Astrocyte (in vitro differentiated cells and primary cell): ENCODE measurements around the gene AIRE. TPM values are rescaled to one million over a fixed set of nuclear protein-coding genes. Genes with fewer than 3 reads are reported as not detected.

Source experiments
- DNase-seq: peaks from one replicate; pipeline ENCODE4 v3.0.0-alpha.2; 2010; ENCODE audit warnings: low read depth
- FAIRE-seq: peaks from 2 replicates; lab custom pipeline; 2011; peaks lifted over from hg19 to GRCh38; lab: Jason Lieb, UNC
- H2AFZ ChIP-seq: 2 replicates; pipeline ENCODE4 v1.6.0; 2012; ENCODE audit warnings: low read depth, low read length, inconsistent platforms
- H3K27ac ChIP-seq: 2 replicates; pipeline ENCODE4 v1.5.1; 2011; ENCODE audit warnings: low read depth, low read length, inconsistent platforms
- H3K27me3 ChIP-seq: 2 replicates; pipeline ENCODE4 v1.6.0; 2011; ENCODE audit warnings: low read length, inconsistent platforms; ENCODE audit not compliant: insufficient read depth
- H3K36me3 ChIP-seq: 2 replicates; pipeline ENCODE4 v1.5.1; 2011; ENCODE audit warnings: low read length, inconsistent platforms; ENCODE audit not compliant: insufficient read depth
- H3K4me1 ChIP-seq: 2 replicates; pipeline ENCODE4 v1.5.1; 2011; ENCODE audit warnings: low read length, inconsistent platforms; ENCODE audit not compliant: insufficient read depth
- H3K4me2 ChIP-seq: 2 replicates; pipeline ENCODE4 v1.6.0; 2012; ENCODE audit warnings: low read length, inconsistent platforms
- H3K4me3 ChIP-seq: 2 replicates; pipeline ENCODE4 v1.5.1; 2011; ENCODE audit warnings: low read depth, mild to moderate bottlenecking, low read length, inconsistent platforms; ENCODE audit not compliant: insufficient read depth
- H3K79me2 ChIP-seq: 2 replicates; pipeline ENCODE4 v1.6.0; 2012; ENCODE audit warnings: mild to moderate bottlenecking, low read length, inconsistent platforms; ENCODE audit not compliant: insufficient read depth
- H3K9ac ChIP-seq: 2 replicates; pipeline ENCODE4 v1.6.0; 2012; ENCODE audit warnings: mild to moderate bottlenecking, low read length, inconsistent platforms
- H3K9me3 ChIP-seq: 2 replicates; pipeline ENCODE4 v1.5.1; 2012; ENCODE audit warnings: low read depth, mild to moderate bottlenecking, low read length, inconsistent platforms; ENCODE audit not compliant: insufficient read depth
- H4K20me1 ChIP-seq: 2 replicates; pipeline ENCODE4 v1.6.0; 2012; ENCODE audit warnings: low read length, inconsistent platforms; ENCODE audit not compliant: insufficient read depth
- H3K27ac Mint-ChIP-seq: one replicate; pipeline ENCODE4 v1.8.0; 2021; ENCODE audit warnings: mild to moderate bottlenecking, mixed read lengths; ENCODE audit not compliant: unreplicated experiment
- H3K27me3 Mint-ChIP-seq: one replicate; pipeline ENCODE4 v1.8.0; 2021; ENCODE audit warnings: low read depth, mixed read lengths; ENCODE audit not compliant: unreplicated experiment
- H3K36me3 Mint-ChIP-seq: one replicate; pipeline ENCODE4 v1.8.0; 2021; ENCODE audit warnings: low read depth, mixed read lengths; ENCODE audit not compliant: unreplicated experiment
- H3K4me1 Mint-ChIP-seq: one replicate; pipeline ENCODE4 v1.8.0; 2021; ENCODE audit warnings: low read depth, mixed read lengths; ENCODE audit not compliant: unreplicated experiment
- H3K4me3 Mint-ChIP-seq: one replicate; pipeline ENCODE4 v1.8.0; 2021; ENCODE audit warnings: mild to moderate bottlenecking, moderate library complexity, mixed read lengths; ENCODE audit not compliant: unreplicated experiment
- H3K9me3 Mint-ChIP-seq: one replicate; pipeline ENCODE4 v1.8.0; 2021; ENCODE audit warnings: mild to moderate bottlenecking, mixed read lengths; ENCODE audit not compliant: unreplicated experiment
- CTCF ChIP-seq: IDR thresholded peaks from 2 replicates; pipeline ENCODE4 v1.5.1; 2011; ENCODE audit warnings: low read depth, mild to moderate bottlenecking, inconsistent platforms, low read length, moderate library complexity; ENCODE audit not compliant: insufficient read depth
- EZH2 ChIP-seq: IDR thresholded peaks from 2 replicates; pipeline ENCODE4 v1.6.1; 2012; ENCODE audit warnings: mild to moderate bottlenecking, low read length, inconsistent platforms; ENCODE audit not compliant: insufficient read depth
- total RNA-seq: library from RNA; stranded (reverse); gene quantifications from 2 replicates; pipeline ENCODE4 v1.2.1, GENCODE V29; 2021

Gene AIRE
- total RNA-seq, 1 donor from 2014 or later, result 0.07 TPM

- no peaks in the 10 kb centered on the region for H3K27me3 Mint-ChIP-seq
- Histone ChIP-seq H3K36me3 (no peaks in the 10 kb centered on the region), H3K27me3 (no peaks in the 10 kb centered on the region), H3K9ac (no peak overlapping the region), H3K9me3 (no peaks in the 10 kb centered on the region), H4K20me1 (peaks cover 3% of the 10 kb centered on the region), H3K27ac (no peak overlapping the region), H3K4me2 (no peak overlapping the region), H3K79me2 (no peaks in the 10 kb centered on the region), H3K4me1 (no peaks in the 10 kb centered on the region), H2AFZ (no peak overlapping the region), H3K4me3 (no peak overlapping the region)
- no peaks in the 10 kb centered on the region for H3K36me3 Mint-ChIP-seq
- DNase-seq, result no peak
- TF ChIP-seq EZH2, result no peak
- no peak for TF ChIP-seq CTCF
- no peak for FAIRE-seq
- no peak overlapping the region for H3K4me3 Mint-ChIP-seq
- H3K4me1 Mint-ChIP-seq, result no peaks in the 10 kb centered on the region
- no peak overlapping the region for H3K27ac Mint-ChIP-seq
- H3K9me3 Mint-ChIP-seq, result no peaks in the 10 kb centered on the region
Observed at GRCh38 chr21:44324854-44325107, 39.1 kb downstream of the AIRE start.

- no peak overlapping the region for H3K4me3 Mint-ChIP-seq
- DNase-seq (no peak), FAIRE-seq (no peak)
- H3K4me3 ChIP-seq, result no peak overlapping the region
- H3K4me2 ChIP-seq, result no peak overlapping the region
- H3K27ac ChIP-seq, result no peak overlapping the region
- H3K27me3 Mint-ChIP-seq, result no peaks in the 10 kb centered on the region
- no peaks in the 10 kb centered on the region for H3K9me3 Mint-ChIP-seq
- no peak overlapping the region for H3K9ac ChIP-seq
- no peaks in the 10 kb centered on the region for H3K4me1 Mint-ChIP-seq
- H3K36me3 Mint-ChIP-seq, result no peaks in the 10 kb centered on the region
- no peaks in the 10 kb centered on the region for H3K36me3 ChIP-seq
- no peaks in the 10 kb centered on the region for H3K9me3 ChIP-seq
- no peaks in the 10 kb centered on the region for H3K27me3 ChIP-seq
- H3K27ac Mint-ChIP-seq, result no peak overlapping the region
- no peaks in the 10 kb centered on the region for H3K79me2 ChIP-seq
- peaks cover 4% of the 10 kb centered on the region for H4K20me1 ChIP-seq
- no peak overlapping the region for H2AFZ ChIP-seq
- H3K4me1 ChIP-seq, result no peaks in the 10 kb centered on the region
- TF ChIP-seq EZH2 (no peak), CTCF (no peak)
Observed at GRCh38 chr21:44325386-44326271, 40.0 kb downstream of the AIRE start.

GRCh38 chr21:44326272-44326647 is 40.6 kb downstream of the AIRE start:
- Histone ChIP-seq H3K79me2 (no peaks in the 10 kb centered on the region), H2AFZ (no peak overlapping the region), H3K36me3 (no peaks in the 10 kb centered on the region), H3K4me3 (no peak overlapping the region), H3K4me2 (no peak overlapping the region), H3K9ac (no peak overlapping the region), H3K4me1 (no peaks in the 10 kb centered on the region), H3K9me3 (no peaks in the 10 kb centered on the region), H4K20me1 (peaks cover 4% of the 10 kb centered on the region), H3K27me3 (no peaks in the 10 kb centered on the region), H3K27ac (no peak overlapping the region)
- no peak for DNase-seq
- FAIRE-seq, result no peak
- no peaks in the 10 kb centered on the region for H3K4me1 Mint-ChIP-seq
- H3K4me3 Mint-ChIP-seq, result no peak overlapping the region
- H3K9me3 Mint-ChIP-seq, result no peaks in the 10 kb centered on the region
- no peaks in the 10 kb centered on the region for H3K27me3 Mint-ChIP-seq
- TF ChIP-seq EZH2 (no peak), CTCF (no peak)
- no peaks in the 10 kb centered on the region for H3K36me3 Mint-ChIP-seq
- H3K27ac Mint-ChIP-seq, result no peak overlapping the region
